ENCODE measurements around the gene ZNF608. TPM values are rescaled to one million over a fixed set of nuclear protein-coding genes. Genes with fewer than 3 reads are reported as not detected.

The ZNF608 gene
- total and polyA plus RNA-seq, 9 of the 15 experiments (the other 6 are each of a cell fraction or from before 2014, with no cell fraction given) = 0.38 to 1.5 (median 1.00) TPM

DNA sequence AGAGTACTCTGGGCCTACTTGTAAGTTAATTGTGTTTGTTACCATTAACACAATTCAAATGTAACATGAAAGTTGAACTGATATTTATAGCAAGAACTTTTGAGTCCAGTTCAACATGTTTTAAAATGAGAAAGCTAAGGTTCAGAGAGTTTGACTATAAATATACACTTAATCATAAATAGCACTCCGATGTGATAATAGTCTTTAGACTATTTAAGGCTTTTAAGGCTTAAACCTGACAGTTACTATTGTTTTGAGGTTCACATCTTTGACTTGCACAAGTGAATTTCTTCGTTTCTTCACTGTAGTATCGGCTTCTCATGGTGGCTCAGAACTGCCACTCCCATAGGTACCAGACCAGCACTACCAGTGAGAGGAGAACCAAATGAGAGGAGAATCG lies 42.4 kb downstream of the ZNF608 start:
- in situ Hi-C loops (cut with MboI) = no loop called here
- Histone ChIP-seq H3K9me1 (ENCODE audit: control insufficient read depth, insufficient read depth, low read length) (no peaks in the 10 kb centered on the region), H3K79me2 (ENCODE audit: control insufficient read depth, insufficient read depth, low read length) (no peaks in the 10 kb centered on the region), H3K9me3 (replicated peaks; ENCODE audit: control insufficient read depth, insufficient read depth, low read depth, low read length) (no peaks in the 10 kb centered on the region), H3K4me1 (replicated peaks in 1 of 2; ENCODE audit: control insufficient read depth in 2 of 2, insufficient read depth in 2 of 2, low read length in 2 of 2) (no peaks in the 10 kb centered on the region; a peak in 3 of 5 replicates), H2AFZ (ENCODE audit: low read depth, low read length) (no peak overlapping the region), H3K4me3 (no peak overlapping the region), H3K4me2 (ENCODE audit: insufficient read depth, low read length) (no peak overlapping the region), H4K20me1 (replicated peaks; ENCODE audit: control insufficient read depth, insufficient read depth, low read length) (no peaks in the 10 kb centered on the region), H3K9ac (ENCODE audit: insufficient read depth in 1 of 2, low read depth in 2 of 2, low read length in 2 of 2) (no peak overlapping the region), H3K36me3 (ENCODE audit: control insufficient read depth, insufficient read depth, low read length) (no peaks in the 10 kb centered on the region), H3K27ac (ENCODE audit: extremely low read depth, low read depth, low read length) (no peak overlapping the region), H3K27me3 (ENCODE audit: control insufficient read depth in 2 of 2, insufficient read depth in 2 of 2, low read length in 2 of 2) (no peaks in the 10 kb centered on the region)
- FAIRE-seq (no peak), DNase-seq (ENCODE audit: extremely low read depth in 1 of 4, low spot score in 3 of 4) (no peak), ATAC-seq (no peak)
- ChIA-PET CTCF (ENCODE audit: low intra/inter-chr PET ratio) (no interaction called here), POLR2A (no interaction called here)
- TF ChIP-seq, protein P1, sequence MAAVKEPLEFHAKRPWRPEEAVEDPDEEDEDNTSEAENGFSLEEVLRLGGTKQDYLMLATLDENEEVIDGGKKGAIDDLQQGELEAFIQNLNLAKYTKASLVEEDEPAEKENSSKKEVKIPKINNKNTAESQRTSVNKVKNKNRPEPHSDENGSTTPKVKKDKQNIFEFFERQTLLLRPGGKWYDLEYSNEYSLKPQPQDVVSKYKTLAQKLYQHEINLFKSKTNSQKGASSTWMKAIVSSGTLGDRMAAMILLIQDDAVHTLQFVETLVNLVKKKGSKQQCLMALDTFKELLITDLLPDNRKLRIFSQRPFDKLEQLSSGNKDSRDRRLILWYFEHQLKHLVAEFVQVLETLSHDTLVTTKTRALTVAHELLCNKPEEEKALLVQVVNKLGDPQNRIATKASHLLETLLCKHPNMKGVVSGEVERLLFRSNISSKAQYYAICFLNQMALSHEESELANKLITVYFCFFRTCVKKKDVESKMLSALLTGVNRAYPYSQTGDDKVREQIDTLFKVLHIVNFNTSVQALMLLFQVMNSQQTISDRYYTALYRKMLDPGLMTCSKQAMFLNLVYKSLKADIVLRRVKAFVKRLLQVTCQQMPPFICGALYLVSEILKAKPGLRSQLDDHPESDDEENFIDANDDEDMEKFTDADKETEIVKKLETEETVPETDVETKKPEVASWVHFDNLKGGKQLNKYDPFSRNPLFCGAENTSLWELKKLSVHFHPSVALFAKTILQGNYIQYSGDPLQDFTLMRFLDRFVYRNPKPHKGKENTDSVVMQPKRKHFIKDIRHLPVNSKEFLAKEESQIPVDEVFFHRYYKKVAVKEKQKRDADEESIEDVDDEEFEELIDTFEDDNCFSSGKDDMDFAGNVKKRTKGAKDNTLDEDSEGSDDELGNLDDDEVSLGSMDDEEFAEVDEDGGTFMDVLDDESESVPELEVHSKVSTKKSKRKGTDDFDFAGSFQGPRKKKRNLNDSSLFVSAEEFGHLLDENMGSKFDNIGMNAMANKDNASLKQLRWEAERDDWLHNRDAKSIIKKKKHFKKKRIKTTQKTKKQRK (IDR thresholded peaks at IDR 0.05; ENCODE audit: borderline replicate concordance, low read depth, low read length) = no peak
- TF ChIP-seq RBBP5 (IDR thresholded peaks at IDR 0.05; ENCODE audit: borderline replicate concordance, insufficient read depth, low read length, poor library complexity, severe bottlenecking) = no peak
- TF ChIP-seq CHD2 (IDR thresholded peaks at IDR 0.05; ENCODE audit: low read depth, low read length) = no peak
- TF ChIP-seq MTF1 (CRISPR knock-in tag; IDR thresholded peaks at IDR 0.05; ENCODE audit: borderline replicate concordance) = no peak
- TF ChIP-seq PML (IDR thresholded peaks at IDR 0.05; ENCODE audit: low read length) = no peak
- TF ChIP-seq DACH1 (IDR thresholded peaks at IDR 0.05; ENCODE audit: partially characterized antibody) = no peak
- no peak for TF ChIP-seq MAFG (tag; conservative IDR thresholded peaks at IDR 0.05)
- no peak for TF ChIP-seq KAT2B (IDR thresholded peaks at IDR 0.05; ENCODE audit: low read depth, low read length)
- no peak for TF ChIP-seq FOXA1 (IDR thresholded peaks at IDR 0.05; ENCODE audit: borderline replicate concordance)
- TF ChIP-seq, protein P2, sequence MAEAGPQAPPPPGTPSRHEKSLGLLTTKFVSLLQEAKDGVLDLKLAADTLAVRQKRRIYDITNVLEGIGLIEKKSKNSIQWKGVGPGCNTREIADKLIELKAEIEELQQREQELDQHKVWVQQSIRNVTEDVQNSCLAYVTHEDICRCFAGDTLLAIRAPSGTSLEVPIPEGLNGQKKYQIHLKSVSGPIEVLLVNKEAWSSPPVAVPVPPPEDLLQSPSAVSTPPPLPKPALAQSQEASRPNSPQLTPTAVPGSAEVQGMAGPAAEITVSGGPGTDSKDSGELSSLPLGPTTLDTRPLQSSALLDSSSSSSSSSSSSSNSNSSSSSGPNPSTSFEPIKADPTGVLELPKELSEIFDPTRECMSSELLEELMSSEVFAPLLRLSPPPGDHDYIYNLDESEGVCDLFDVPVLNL (CRISPR knock-in tag; IDR thresholded peaks at IDR 0.05; ENCODE audit: low read depth) = no peak
- WGBS (ENCODE audit: insufficient coverage, low coverage, missing lambda C conversion rate) = 58% methylated on average over 4 of the region's 4 CpGs
- intact Hi-C loops (cut with micrococcal nuclease) = no loop called here
- no TSS peak for BruUV-seq (replicated peaks)
